Measurements from ENCODE around the gene SORCS2. TPM values are rescaled to one million over a fixed set of nuclear protein-coding genes. Genes with fewer than 3 reads are reported as not detected.

The SORCS2 gene
- total RNA-seq, 4 donors from 2014 or later = 0.48 to 1.8 (median 0.68) TPM; not detected in 1

- Histone ChIP-seq H3K9me3 (no peaks in the 10 kb centered on the region), H3K36me3 (no peaks in the 10 kb centered on the region), H3K4me1 (no peaks in the 10 kb centered on the region), H3K4me3 (no peak overlapping the region), H3K27ac (no peak overlapping the region), H3K27me3 (peaks cover 4% of the 10 kb centered on the region)
- intact Hi-C loops (cut with DNase I; ENCODE audit: low total_unique reads) = no loop called here
- WGBS, 2 donors (ENCODE audit: low coverage in 1 of 2) = 86% methylated on average over 10 of the region's 10 CpGs; no CpG with 5 or more reads in 1 of the 2 donors
- in situ Hi-C loops (cut with MboI; ENCODE audit: low pct_ligation_motif_present in 1 of 4, low pct_unique_long_range_greater_than_20kb in 1 of 4, low sequenced_read_pairs in 3 of 4) = no loop called here
- no peak for DNase-seq
- TF ChIP-seq POLR2A (IDR thresholded peaks at IDR 0.05) (no peak), POLR2AphosphoS5 (IDR thresholded peaks at IDR 0.05) (no peak), EP300 (IDR thresholded peaks at IDR 0.05; ENCODE audit: low read depth) (no peak), CTCF (IDR thresholded peaks at IDR 0.05) (no peak)
Measured at GRCh38 chr4:7304436-7304835, 112.1 kb downstream of the SORCS2 start.

GRCh38 chr4:7306021-7306965 lies 114.0 kb downstream of the SORCS2 start:
- peaks cover 4% of the 10 kb centered on the region for H3K27me3 ChIP-seq
- no peak overlapping the region for H3K27ac ChIP-seq
- DNase-seq = no peak
- no peaks in the 10 kb centered on the region for H3K36me3 ChIP-seq
- H3K4me1 ChIP-seq = no peaks in the 10 kb centered on the region
- 70% methylated on average over 22 of the region's 22 CpGs; no CpG with 5 or more reads in 1 of the 2 donors for WGBS, 2 donors (ENCODE audit: low coverage in 1 of 2)
- TF ChIP-seq POLR2A (IDR thresholded peaks at IDR 0.05) = no peak
- TF ChIP-seq EP300 (IDR thresholded peaks at IDR 0.05; ENCODE audit: low read depth) = no peak
- no peak for TF ChIP-seq POLR2AphosphoS5 (IDR thresholded peaks at IDR 0.05)
- no peak for TF ChIP-seq CTCF (IDR thresholded peaks at IDR 0.05)
- H3K4me3 ChIP-seq = no peak overlapping the region
- H3K9me3 ChIP-seq = no peaks in the 10 kb centered on the region
- intact Hi-C loops (cut with DNase I; ENCODE audit: low total_unique reads) (no loop called here), in situ Hi-C loops (cut with MboI; ENCODE audit: low pct_ligation_motif_present in 1 of 4, low pct_unique_long_range_greater_than_20kb in 1 of 4, low sequenced_read_pairs in 3 of 4) (no loop called here)

DNA sequence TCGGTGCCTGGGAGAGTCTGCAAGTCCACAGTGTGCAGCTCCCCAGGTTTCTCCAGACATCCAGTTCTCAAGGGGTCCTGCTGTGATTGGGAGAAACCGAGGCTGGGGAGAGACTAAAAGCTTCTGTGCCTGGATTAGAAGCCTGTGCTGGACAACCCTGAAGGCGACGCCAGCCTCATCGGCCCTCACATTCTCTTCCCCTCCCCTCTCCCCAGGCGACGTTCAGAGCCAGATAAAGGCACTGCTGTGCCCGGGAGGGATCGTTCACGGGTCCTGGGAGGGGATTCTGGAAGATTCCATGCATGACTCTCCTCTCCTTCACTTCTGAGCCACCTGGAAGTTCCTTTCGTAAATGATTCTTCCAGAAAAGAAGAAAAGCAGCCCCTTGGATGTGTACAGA lies 114.6 kb downstream of the SORCS2 start:
- H3K27me3 ChIP-seq = peaks cover 4% of the 10 kb centered on the region
- DNase-seq = no peak
- 66 to 71% methylated on average over 8 to 11 of the region's 11 CpGs for WGBS, 2 donors (ENCODE audit: low coverage in 1 of 2)
- no peak overlapping the region for H3K4me3 ChIP-seq
- no peaks in the 10 kb centered on the region for H3K36me3 ChIP-seq
- H3K4me1 ChIP-seq = no peaks in the 10 kb centered on the region
- no peaks in the 10 kb centered on the region for H3K9me3 ChIP-seq
- intact Hi-C loops (cut with DNase I; ENCODE audit: low total_unique reads) (no loop called here), in situ Hi-C loops (cut with MboI; ENCODE audit: low pct_ligation_motif_present in 1 of 4, low pct_unique_long_range_greater_than_20kb in 1 of 4, low sequenced_read_pairs in 3 of 4) (no loop called here)
- H3K27ac ChIP-seq = no peak overlapping the region
- TF ChIP-seq POLR2AphosphoS5 (IDR thresholded peaks at IDR 0.05) = no peak
- no peak for TF ChIP-seq CTCF (IDR thresholded peaks at IDR 0.05)

DNA sequence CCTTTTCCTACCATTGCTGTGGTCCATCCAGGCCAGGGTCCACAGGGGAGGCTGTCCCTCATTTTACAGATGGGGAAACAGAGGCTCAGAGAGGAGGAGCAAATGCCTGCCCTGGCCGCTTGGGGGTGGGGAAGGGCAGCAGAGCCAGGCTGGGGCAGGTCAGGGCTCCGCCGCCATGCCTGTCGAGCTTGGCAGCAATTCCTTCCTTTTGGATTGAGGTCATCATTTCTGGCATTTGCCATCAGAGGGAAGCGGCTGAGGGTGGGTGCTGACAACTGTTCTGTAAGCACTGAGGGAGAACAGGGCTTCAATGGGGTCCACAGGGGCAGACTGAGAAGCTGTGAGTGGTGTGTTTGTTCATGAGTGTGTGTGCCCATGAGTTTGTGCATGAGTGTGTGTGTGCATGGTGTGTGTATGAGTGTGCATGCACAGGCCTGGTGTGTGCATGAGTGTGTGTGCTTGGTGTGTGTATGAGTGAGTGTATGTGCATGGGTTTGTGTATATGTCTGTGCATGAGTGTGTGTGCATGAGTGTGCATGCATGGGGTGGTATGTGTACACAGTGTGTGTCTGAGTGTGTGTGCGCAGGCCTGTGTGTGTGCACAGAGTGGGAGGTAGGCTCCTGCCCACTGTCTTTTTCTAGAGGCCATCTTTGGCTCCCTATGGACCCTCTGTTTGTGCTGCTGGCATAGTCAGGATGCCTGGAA lies 115.2 kb downstream of the SORCS2 start:
- intact Hi-C loops (cut with DNase I; ENCODE audit: low total_unique reads) = no loop called here
- 69 to 72% methylated on average over 3 to 6 of the region's 6 CpGs for WGBS, 2 donors (ENCODE audit: low coverage in 1 of 2)
- Histone ChIP-seq H3K9me3 (no peaks in the 10 kb centered on the region), H3K4me3 (no peak overlapping the region), H3K27me3 (peaks cover 4% of the 10 kb centered on the region), H3K4me1 (no peaks in the 10 kb centered on the region), H3K36me3 (no peaks in the 10 kb centered on the region), H3K27ac (no peak overlapping the region)
- TF ChIP-seq POLR2A (IDR thresholded peaks at IDR 0.05) = no peak
- TF ChIP-seq POLR2AphosphoS5 (IDR thresholded peaks at IDR 0.05) = no peak
- no peak for TF ChIP-seq CTCF (IDR thresholded peaks at IDR 0.05)
- DNase-seq = no peak
- in situ Hi-C loops (cut with MboI; ENCODE audit: low pct_ligation_motif_present in 1 of 4, low pct_unique_long_range_greater_than_20kb in 1 of 4, low sequenced_read_pairs in 3 of 4) = no loop called here
